PC-9 (cell line): Measurements from ENCODE around the gene GNMT. TPM values are rescaled to one million over a fixed set of nuclear protein-coding genes. Genes with fewer than 3 reads are reported as not detected.
A peak's percentile ranks its signal among the peaks of the same experiment; 100 is the strongest.

Experiments
- BruUV-seq: library from RNA; stranded (reverse); fragments of 400-500 nt; replicated peaks from 2 replicates; lab custom pipeline; 2021; lab: Mats Ljungman, UMichigan
- CTCF ChIA-PET: fragments of 300-600 bp; sonication (Branson Sonifier 250); formaldehyde crosslinking; loops from one replicate; lab custom pipeline; 2022; ENCODE audit warnings: antibody characterized with exemption; lab: Charles Lee
- POLR2A ChIA-PET: fragments of 300-600 bp; sonication (Branson Sonifier 250); formaldehyde crosslinking; loops from one replicate; lab custom pipeline; 2022; ENCODE audit warnings: antibody characterized with exemption; ENCODE audit not compliant: unreplicated experiment; lab: Charles Lee
- DNase-seq, 2 experiments: peaks; one replicate each; pipeline versions ENCODE4 v3.0.0 to v3.0.0-alpha.2; 2015 to 2022; ENCODE audit warnings: mixed read lengths in 1 of 2
- H2AFZ ChIP-seq: fragments of 200-600 bp; sonication (generic); 2 replicates; pipeline ENCODE4 v1.8.1; 2017; ENCODE audit warnings: antibody characterized with exemption
- H3F3A ChIP-seq: fragments of 200-600 bp; sonication (generic); 2 replicates; pipeline ENCODE4 v1.8.1; 2017; ENCODE audit warnings: antibody characterized with exemption, mild to moderate bottlenecking, low read depth; ENCODE audit not compliant: insufficient read depth
- H3K27ac ChIP-seq: fragments of 200-600 bp; sonication (generic); 2 replicates; pipeline ENCODE4 v1.6.1; 2016; ENCODE audit warnings: mixed run types
- H3K27me3 ChIP-seq: fragments of 200-600 bp; sonication (generic); 2 replicates; pipeline ENCODE4 v1.6.1; 2016; ENCODE audit warnings: low read depth, mixed run types; ENCODE audit not compliant: insufficient read depth
- H3K36me3 ChIP-seq: fragments of 200-600 bp; sonication (generic); 2 replicates; pipeline ENCODE4 v1.6.1; 2016; ENCODE audit warnings: low read depth, mixed run types
- H3K4me1 ChIP-seq: fragments of 200-600 bp; sonication (generic); replicated peaks from 2 replicates; pipeline ENCODE4 v1.6.1; 2016; ENCODE audit warnings: mixed run types; ENCODE audit not compliant: insufficient read depth
- H3K4me2 ChIP-seq: fragments of 200-600 bp; sonication (generic); 2 replicates; pipeline ENCODE4 v1.6.1; 2017; ENCODE audit warnings: mixed run types
- H3K4me3 ChIP-seq: fragments of 200-600 bp; sonication (generic); 2 replicates; pipeline ENCODE4 v1.6.1; 2016; ENCODE audit warnings: mixed run types
- H3K79me2 ChIP-seq: fragments of 200-600 bp; sonication (generic); 2 replicates; pipeline ENCODE4 v1.6.1; 2017; ENCODE audit warnings: low read depth, mixed run types
- H3K9me2 ChIP-seq: fragments of 200-600 bp; sonication (generic); 2 replicates; pipeline ENCODE4 v1.8.1; 2017; ENCODE audit warnings: mild to moderate bottlenecking; ENCODE audit not compliant: insufficient read depth
- H3K9me3 ChIP-seq: fragments of 200-600 bp; sonication (generic); 2 replicates; pipeline ENCODE4 v1.8.1; 2016; ENCODE audit warnings: low read depth; ENCODE audit not compliant: insufficient read depth
- H4K20me1 ChIP-seq: fragments of 200-600 bp; sonication (generic); 2 replicates; pipeline ENCODE4 v1.8.1; 2017; ENCODE audit not compliant: insufficient read depth
- CTCF ChIP-seq: fragments of 200-600 bp; sonication (generic); conservative IDR thresholded peaks from 2 replicates; pipeline ENCODE4 v1.6.1; 2017; ENCODE audit warnings: mixed run types, antibody characterized with exemption, mild to moderate bottlenecking, moderate library complexity
- EZH2 ChIP-seq: fragments of 200-600 bp; sonication (generic); IDR thresholded peaks from 2 replicates; pipeline ENCODE4 v1.8.0; 2017; ENCODE audit warnings: antibody characterized with exemption, low read depth
- intact Hi-C: fragments of 100-400 bp; cut with micrococcal nuclease; formaldehyde crosslinking; loops from one replicate; pipeline ENCODE4 v1.10.0; 2022; ENCODE audit not compliant: unreplicated experiment
- total RNA-seq: library from RNA; stranded (reverse); gene quantifications from 2 replicates; pipeline ENCODE4 v1.2.3, GENCODE V29; 2021

Gene GNMT
- total RNA-seq, 1 experiment from 2014 or later: 0.57 TPM

DNA sequence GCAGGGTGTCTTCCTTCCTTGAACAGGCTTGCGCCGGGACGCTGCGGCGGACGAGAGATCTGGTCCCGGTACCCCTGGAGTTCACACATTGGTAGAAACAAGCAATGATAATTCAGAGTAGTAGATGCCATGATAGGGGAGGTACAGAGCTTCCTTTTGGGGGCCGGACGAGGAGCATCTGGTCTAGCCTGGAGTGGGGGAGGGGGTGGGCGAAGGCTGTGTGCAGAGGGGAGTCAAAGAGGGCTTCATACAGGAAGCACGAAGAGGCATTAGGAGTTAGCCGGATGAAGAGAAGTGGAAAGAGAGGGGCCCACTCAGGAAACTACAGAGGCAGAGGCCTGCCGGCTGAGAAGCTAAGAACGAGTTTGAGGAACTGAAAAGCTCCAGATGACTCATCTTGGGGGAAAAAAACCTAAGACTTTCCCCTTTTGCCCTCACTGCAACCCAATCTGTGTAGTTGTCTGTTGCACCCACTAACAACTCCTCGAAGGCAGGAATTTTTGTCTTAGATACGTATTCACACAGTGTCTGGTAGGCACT lies 30.7 kb upstream of the GNMT start:
- Histone ChIP-seq H3K4me3 (peak overlapping the region; percentile 73), H3K4me1 (peaks cover 16% of the 10 kb centered on the region), H3F3A (peaks cover 34% of the 10 kb centered on the region), H3K79me2 (peaks cover 34% of the 10 kb centered on the region), H3K36me3 (peaks cover 9% of the 10 kb centered on the region; the same call in 1 of the 2 replicates), H3K27ac (peak overlapping the region; percentile 67), H3K9me2 (no peaks in the 10 kb centered on the region), H4K20me1 (no peaks in the 10 kb centered on the region; the same call in 1 of the 2 replicates), H3K4me2 (peak overlapping the region; percentile 89), H2AFZ (peak overlapping the region; percentile 85), H3K9me3 (no peaks in the 10 kb centered on the region), H3K27me3 (no peaks in the 10 kb centered on the region)
- BruUV-seq: no TSS peak
- TF ChIP-seq CTCF: no peak
- TF ChIP-seq EZH2: no peak
- peak; percentile 36 to 72 for DNase-seq
- intact Hi-C loops: loop anchor here (1.0 to 5.0 kb wide), 3 partner anchors 82 to 241 kb away; partner anchors contain the start of genes KLHDC3, MEA1 and SRF
- ChIA-PET POLR2A (interaction anchor here (0.6 to 1.5 kb wide), 13 partner anchors 17 to 167 kb away, joined by 3 to 16 read pairs (median 6); partner anchors contain the start of genes CUL7, KLC4, KLHDC3 and MEA1), CTCF (no interaction called here)

GRCh38 chr6:42932412-42932811 lies 28.1 kb upstream of the GNMT start:
- DNase-seq: no peak
- Histone ChIP-seq H3K36me3 (peaks cover 19% of the 10 kb centered on the region), H3K27me3 (no peaks in the 10 kb centered on the region), H3K9me3 (no peaks in the 10 kb centered on the region), H3K4me3 (no peak overlapping the region), H2AFZ (no peak overlapping the region), H3K9me2 (no peaks in the 10 kb centered on the region), H3K79me2 (peaks cover 34% of the 10 kb centered on the region), H3K4me2 (no peak overlapping the region), H3K4me1 (peaks cover 16% of the 10 kb centered on the region), H4K20me1 (no peaks in the 10 kb centered on the region; the same call in 1 of the 2 replicates), H3K27ac (no peak overlapping the region), H3F3A (peaks cover 31% of the 10 kb centered on the region)
- no TSS peak for BruUV-seq
- CTCF ChIA-PET: no interaction called here
- intact Hi-C loops: no loop called here
- POLR2A ChIA-PET: interaction anchor here (0.5 kb wide), 1 partner anchor 1325 kb away, joined by 3 read pairs; no protein-coding TSS in a partner anchor
- TF ChIP-seq EZH2 (no peak), CTCF (no peak)

- BruUV-seq: no TSS peak
These were observed 27.3 kb upstream of the GNMT start for GRCh38 chr6:42933205-42933604.

More at GRCh38 chr6:42933205-42933604, 27.3 kb upstream of the GNMT start:
- Histone ChIP-seq H2AFZ (no peak overlapping the region), H3F3A (peaks cover 27% of the 10 kb centered on the region), H3K9me2 (no peaks in the 10 kb centered on the region), H3K4me3 (no peak overlapping the region), H4K20me1 (no peaks in the 10 kb centered on the region; the same call in 1 of the 2 replicates), H3K27me3 (no peaks in the 10 kb centered on the region), H3K4me1 (peaks cover 12% of the 10 kb centered on the region), H3K36me3 (peaks cover 19% of the 10 kb centered on the region), H3K79me2 (peaks cover 34% of the 10 kb centered on the region), H3K9me3 (no peaks in the 10 kb centered on the region), H3K27ac (no peak overlapping the region), H3K4me2 (no peak overlapping the region)
- ChIA-PET CTCF (no interaction called here), POLR2A (no interaction called here)
- TF ChIP-seq EZH2 (no peak), CTCF (no peak)
- intact Hi-C loops: no loop called here
- no peak for DNase-seq
